ENCODE measurements around the gene RASEF. TPM values are rescaled to one million over a fixed set of nuclear protein-coding genes. Genes with fewer than 3 reads are reported as not detected.

Gene RASEF
- total and polyA plus RNA-seq, 2 donors (not counting 3 experiments of a cell fraction or from before 2014, with no cell fraction given), result 0.11 TPM; not detected in 1

DNA sequence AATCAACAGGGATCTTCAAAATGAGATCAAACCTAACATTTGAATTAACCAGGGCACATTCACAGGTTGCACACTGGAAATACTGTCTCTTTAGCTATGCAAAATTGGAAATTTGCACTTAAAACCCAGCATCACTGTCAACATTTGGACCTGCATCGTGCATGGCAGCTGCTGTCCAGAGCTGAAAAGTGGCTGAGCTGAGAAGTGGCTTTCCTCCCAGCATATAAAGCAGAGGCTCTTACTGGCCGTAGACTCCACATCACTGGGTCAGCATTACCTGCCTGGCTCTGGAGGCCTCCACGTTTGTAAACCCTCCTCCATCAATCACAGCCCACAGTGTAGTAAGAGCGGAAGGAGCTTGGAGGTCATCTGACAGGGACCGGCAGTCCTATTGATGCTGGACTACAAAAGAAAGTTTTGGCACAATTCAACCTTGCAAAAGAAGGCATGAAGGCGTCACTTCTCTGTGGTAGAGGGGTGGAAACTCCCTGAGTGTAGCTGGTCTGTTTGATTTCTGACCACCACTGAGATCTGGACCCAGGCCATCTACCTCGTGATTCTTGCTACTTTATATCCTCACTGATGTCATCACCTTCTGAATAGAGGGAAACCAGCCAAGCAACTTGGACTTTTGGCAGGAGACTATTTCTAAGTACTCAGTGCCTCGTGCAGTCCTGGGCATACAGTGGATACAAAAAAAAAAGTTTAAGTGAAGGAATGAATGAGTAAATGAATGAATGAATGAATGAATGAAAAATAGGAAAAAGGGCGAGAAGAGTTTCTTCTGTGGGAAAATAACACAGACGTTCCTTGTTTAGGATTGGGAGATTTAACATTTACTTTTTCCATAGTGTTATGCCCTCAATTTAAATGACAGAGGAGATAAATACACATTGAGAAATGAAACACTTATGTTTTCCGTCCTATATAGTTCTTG, 14.8 kb downstream of the RASEF start:
- Histone ChIP-seq H3K9me1 (replicated peaks; ENCODE audit: control insufficient read depth, extremely low read depth, insufficient read depth, low read length) (no peaks in the 10 kb centered on the region), H3K27ac (ENCODE audit: insufficient read depth, low read depth, low read length) (no peak overlapping the region), H4K20me1 (replicated peaks; ENCODE audit: control insufficient read depth, extremely low read depth, insufficient read depth, low read length) (no peaks in the 10 kb centered on the region), H3K79me2 (ENCODE audit: control insufficient read depth, insufficient read depth, low read length) (no peaks in the 10 kb centered on the region), H3K36me3 (ENCODE audit: control insufficient read depth in 2 of 2, extremely low read depth in 1 of 2, insufficient read depth in 2 of 2, low read length in 2 of 2) (no peaks in the 10 kb centered on the region), H3K4me1 (ENCODE audit: control insufficient read depth, extremely low read depth, insufficient read depth, low read length) (no peaks in the 10 kb centered on the region), H2AFZ (ENCODE audit: low read depth, low read length) (no peak overlapping the region), H3K9ac (replicated peaks; ENCODE audit: extremely low read depth, insufficient read depth, low read length) (no peak overlapping the region), H3K9me3 (replicated peaks; ENCODE audit: control insufficient read depth, insufficient read depth, low read length) (no peaks in the 10 kb centered on the region), H3K27me3 (ENCODE audit: control insufficient read depth in 2 of 2, insufficient read depth in 2 of 2, low read length in 2 of 2) (no peaks in the 10 kb centered on the region), H3K4me2 (ENCODE audit: insufficient read depth, low read length) (no peak overlapping the region), H3K4me3 (replicated peaks in 1 of 3; ENCODE audit: insufficient read depth in 1 of 3, low read depth in 1 of 3, low read length in 3 of 3) (no peak overlapping the region)
- no peak for DNase-seq (ENCODE audit: low read depth, low spot score)
- dilution Hi-C loops (cut with MboI; ENCODE audit: extremely low pct_ligation_motif_present, low sequenced_read_pairs) (no loop called here), intact Hi-C loops (cut with micrococcal nuclease) (no loop called here)
- FAIRE-seq, result no peak
- TF ChIP-seq POLR2AphosphoS5 (IDR thresholded peaks at IDR 0.05; ENCODE audit: insufficient read depth, low read depth, low read length) (no peak), POLR2A (IDR thresholded peaks at IDR 0.05; ENCODE audit: low read depth, low read length) (no peak), JUN (IDR thresholded peaks at IDR 0.05; ENCODE audit: borderline replicate concordance, insufficient read depth, insufficient read length, low read depth) (no peak), MYC (IDR thresholded peaks at IDR 0.05; ENCODE audit: low read depth, low read length) (no peak), CTCF (IDR thresholded peaks at IDR 0.05; ENCODE audit: extremely low read depth in 1 of 2, insufficient read depth in 1 of 2, low read depth in 1 of 2, low read length in 2 of 2) (no peak)
- CTCF ChIA-PET, result no interaction called here
- BruUV-seq (replicated peaks), result no TSS peak
- POLR2A ChIA-PET, result no interaction called here
